ENCODE results near the gene POGZ. TPM values are rescaled to one million over a fixed set of nuclear protein-coding genes. Genes with fewer than 3 reads are reported as not detected.

The POGZ gene
- total RNA-seq, 1 experiment from 2014 or later, result 80.6 TPM

DNA sequence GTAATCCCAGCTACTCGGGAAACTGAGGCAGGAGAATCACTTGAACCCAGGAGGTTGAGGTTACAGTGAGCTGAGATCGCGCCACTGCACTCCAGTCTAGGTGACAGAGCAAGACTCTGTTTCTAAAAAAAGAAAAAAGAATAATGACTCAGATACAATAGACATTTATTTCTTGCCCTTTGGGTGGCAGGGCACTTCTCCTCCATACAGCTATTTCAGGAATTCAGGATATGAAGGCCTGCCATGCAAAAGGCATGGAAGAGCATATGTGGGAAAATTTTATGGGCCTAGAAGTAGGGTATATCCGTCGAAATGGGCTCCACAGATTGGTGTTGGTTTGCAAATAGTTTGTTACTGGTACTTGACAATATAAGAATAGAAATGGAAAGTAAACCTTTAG lies 20.2 kb upstream of the POGZ start (continued):
- TF ChIP-seq EZH2phosphoT487 (IDR thresholded peaks at IDR 0.05; ENCODE audit: borderline replicate concordance) (no peak), TCF7L2 (IDR thresholded peaks at IDR 0.05; ENCODE audit: borderline replicate concordance, extremely low read depth, insufficient read depth, insufficient read length) (no peak), EZH2 (IDR thresholded peaks at IDR 0.05) (no peak), ZBTB33 (IDR thresholded peaks at IDR 0.05; ENCODE audit: extremely low read depth, insufficient replicate concordance, low read length) (no peak), POLR2A (IDR thresholded peaks at IDR 0.05; ENCODE audit: borderline replicate concordance, extremely low read depth, insufficient read depth, insufficient read length) (no peak), SP1 (IDR thresholded peaks at IDR 0.05; ENCODE audit: low read depth) (peak; percentile 36; the same call in 1 of the 2 replicates), ZFX (IDR thresholded peaks at IDR 0.05) (no peak)

- CTCF ChIA-PET, result interaction anchor here (1.1 kb wide), 1 partner anchor 256 kb away, joined by 4 read pairs; no protein-coding TSS in a partner anchor
- Histone ChIP-seq H3K36me3 (ENCODE audit: control insufficient read depth in 1 of 2, insufficient read depth in 2 of 2, low read length in 2 of 2) (no peaks in the 10 kb centered on the region), H3K4me1 (ENCODE audit: control insufficient read depth in 1 of 2, insufficient read depth in 2 of 2, low read length in 2 of 2) (peaks cover 11 to 29% of the 10 kb centered on the region in 2 experiments), H3K9me3 (ENCODE audit: control insufficient read depth in 1 of 2, insufficient read depth in 1 of 2, low read depth in 1 of 2, low read length in 2 of 2) (peaks cover 0 to 6% of the 10 kb centered on the region in 2 experiments; a peak in 2 of 4 replicates), H4K20me1 (ENCODE audit: insufficient read depth) (no peaks in the 10 kb centered on the region), H3K27me3 (ENCODE audit: insufficient read depth, low read length) (no peaks in the 10 kb centered on the region), H3K9ac (ENCODE audit: low read length) (no peak overlapping the region), H3K4me3 (replicated peaks in 1 of 2; ENCODE audit: low read depth in 1 of 2, low read length in 2 of 2) (no peak overlapping the region), H3K4me2 (ENCODE audit: low read length) (peak overlapping the region; percentile 63), H2AFZ (ENCODE audit: low read depth, low read length, poor library complexity, severe bottlenecking) (peak overlapping the region; percentile 73), H3K79me2 (ENCODE audit: insufficient read depth, low read length) (no peaks in the 10 kb centered on the region), H3K27ac (ENCODE audit: low read depth, low read length) (no peak overlapping the region), H3K9me2 (ENCODE audit: insufficient read depth) (no peaks in the 10 kb centered on the region)
- RAD21 ChIA-PET (ENCODE audit: low non-redundant PET in 1 of 2, low total read pairs in 2 of 2, uncharacterized antibody in 2 of 2, unreplicated experiment in 2 of 2), result no interaction called here
- no TSS peak for BruUV-seq (replicated peaks)
- ATAC-seq, result peak; percentile 21; the same call in 1 of the 2 replicates
- POLR2A ChIA-PET, result interaction anchor here (1.1 kb wide), 1 partner anchor 16 kb away, joined by 5 read pairs; no protein-coding TSS in a partner anchor
- DNase-seq (ENCODE audit: low read depth, low spot score), result no peak
- intact Hi-C loops (cut with micrococcal nuclease), result no loop called here
- TF ChIP-seq CBX3 (IDR thresholded peaks at IDR 0.05; ENCODE audit: low read depth) (no peak), EZH2phosphoT487 (IDR thresholded peaks at IDR 0.05; ENCODE audit: borderline replicate concordance) (no peak), POLR2A (IDR thresholded peaks at IDR 0.05; ENCODE audit: borderline replicate concordance, extremely low read depth, insufficient read depth, insufficient read length) (no peak), POLR2AphosphoS5 (IDR thresholded peaks at IDR 0.05; ENCODE audit: low read depth, low read length) (no peak), MAX (IDR thresholded peaks at IDR 0.05) (no peak), EGR1 (IDR thresholded peaks at IDR 0.05; ENCODE audit: low read depth) (no peak), JUND (IDR thresholded peaks at IDR 0.05) (no peak), FOSL1 (IDR thresholded peaks at IDR 0.05; ENCODE audit: low read depth) (no peak), ZNF274 (IDR thresholded peaks at IDR 0.05; ENCODE audit: low read depth, low read length) (no peak), ZBTB33 (IDR thresholded peaks at IDR 0.05; ENCODE audit: extremely low read depth, insufficient replicate concordance, low read length) (no peak), EZH2 (IDR thresholded peaks at IDR 0.05) (no peak), YY1 (IDR thresholded peaks at IDR 0.05; ENCODE audit: extremely low read depth, insufficient replicate concordance, low read depth, low read length) (no peak), SIN3A (IDR thresholded peaks at IDR 0.05; ENCODE audit: low read depth) (no peak), ELF1 (IDR thresholded peaks at IDR 0.05; ENCODE audit: borderline replicate concordance, low read depth) (no peak), RAD21 (IDR thresholded peaks at IDR 0.05; ENCODE audit: low read depth) (no peak)
- TF ChIP-seq, protein P1, sequence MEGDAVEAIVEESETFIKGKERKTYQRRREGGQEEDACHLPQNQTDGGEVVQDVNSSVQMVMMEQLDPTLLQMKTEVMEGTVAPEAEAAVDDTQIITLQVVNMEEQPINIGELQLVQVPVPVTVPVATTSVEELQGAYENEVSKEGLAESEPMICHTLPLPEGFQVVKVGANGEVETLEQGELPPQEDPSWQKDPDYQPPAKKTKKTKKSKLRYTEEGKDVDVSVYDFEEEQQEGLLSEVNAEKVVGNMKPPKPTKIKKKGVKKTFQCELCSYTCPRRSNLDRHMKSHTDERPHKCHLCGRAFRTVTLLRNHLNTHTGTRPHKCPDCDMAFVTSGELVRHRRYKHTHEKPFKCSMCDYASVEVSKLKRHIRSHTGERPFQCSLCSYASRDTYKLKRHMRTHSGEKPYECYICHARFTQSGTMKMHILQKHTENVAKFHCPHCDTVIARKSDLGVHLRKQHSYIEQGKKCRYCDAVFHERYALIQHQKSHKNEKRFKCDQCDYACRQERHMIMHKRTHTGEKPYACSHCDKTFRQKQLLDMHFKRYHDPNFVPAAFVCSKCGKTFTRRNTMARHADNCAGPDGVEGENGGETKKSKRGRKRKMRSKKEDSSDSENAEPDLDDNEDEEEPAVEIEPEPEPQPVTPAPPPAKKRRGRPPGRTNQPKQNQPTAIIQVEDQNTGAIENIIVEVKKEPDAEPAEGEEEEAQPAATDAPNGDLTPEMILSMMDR (IDR thresholded peaks at IDR 0.05 in 2 of 3, conservative IDR thresholded peaks at IDR 0.05 in 1 of 3; ENCODE audit: borderline replicate concordance in 1 of 3, insufficient read depth in 1 of 3, low read depth in 2 of 3, low read length in 2 of 3), result no peak
- TF ChIP-seq, protein P2, sequence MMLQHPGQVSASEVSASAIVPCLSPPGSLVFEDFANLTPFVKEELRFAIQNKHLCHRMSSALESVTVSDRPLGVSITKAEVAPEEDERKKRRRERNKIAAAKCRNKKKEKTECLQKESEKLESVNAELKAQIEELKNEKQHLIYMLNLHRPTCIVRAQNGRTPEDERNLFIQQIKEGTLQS (IDR thresholded peaks at IDR 0.05), result no peak
These were observed 19.6 kb upstream of the POGZ start for GRCh38 chr1:151478923-151479322.

Measured in HCT116 (cell line).